D721Med (cell line): ENCODE results near the gene DGKB.

ENCODE experiments used
- DNase-seq: peaks from one replicate; pipeline ENCODE4 v3.0.0; 2011; ENCODE audit warnings: low spot score; ENCODE audit not compliant: insufficient read length
- FAIRE-seq: peaks from 2 replicates; lab custom pipeline; 2011; peaks lifted over from hg19 to GRCh38; lab: Jason Lieb, UNC
- CTCF ChIP-seq: IDR thresholded peaks from 2 replicates; pipeline ENCODE4 v1.5.1; 2012; ENCODE audit warnings: mild to moderate bottlenecking, control low read depth; ENCODE audit not compliant: insufficient read depth; ENCODE audit errors: missing control alignments

Gene DGKB

GRCh38 chr7:14787551-14787950, 115.0 kb downstream of the DGKB start:
- DNase-seq (no peak), FAIRE-seq (no peak)
- no peak for TF ChIP-seq CTCF

- no peak for TF ChIP-seq CTCF
- DNase-seq (no peak), FAIRE-seq (no peak)
Measured at GRCh38 chr7:14786314-14786895, 116.1 kb downstream of the DGKB start.

GRCh38 chr7:14777806-14778205, 124.7 kb downstream of the DGKB start:
- no peak for TF ChIP-seq CTCF
- no peak for FAIRE-seq
- DNase-seq, result no peak

- no peak for TF ChIP-seq CTCF
- DNase-seq (no peak), FAIRE-seq (no peak)
Measured at GRCh38 chr7:14776266-14776665, 126.3 kb downstream of the DGKB start.

DNA sequence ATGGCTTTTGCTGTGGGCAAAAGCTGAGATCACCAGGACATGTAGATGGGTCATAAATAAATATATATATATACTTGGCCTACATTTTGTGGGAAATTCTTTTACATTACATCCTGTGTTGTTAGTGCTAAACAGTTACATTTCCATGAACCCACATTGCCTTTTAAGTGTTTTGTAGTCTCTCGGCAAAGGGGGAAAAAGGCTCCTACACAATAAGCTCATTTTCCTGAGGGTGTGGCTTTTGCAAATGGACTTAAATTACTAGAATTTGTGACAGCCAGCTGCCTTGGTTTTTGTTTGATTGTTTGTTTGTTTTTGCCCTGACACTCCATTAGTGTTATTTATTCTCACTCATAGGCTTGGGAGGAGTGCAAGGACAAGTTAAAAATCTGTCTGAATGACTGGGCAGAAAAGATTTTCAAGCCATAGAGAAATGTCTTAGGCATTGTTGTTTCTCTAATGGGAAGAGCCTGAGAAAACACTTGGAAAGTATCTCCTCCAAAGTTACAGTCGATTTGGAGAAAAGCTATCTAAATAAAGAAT, 128.8 kb downstream of the DGKB start:
- FAIRE-seq (no peak), DNase-seq (no peak)
- TF ChIP-seq CTCF, result no peak

DNA sequence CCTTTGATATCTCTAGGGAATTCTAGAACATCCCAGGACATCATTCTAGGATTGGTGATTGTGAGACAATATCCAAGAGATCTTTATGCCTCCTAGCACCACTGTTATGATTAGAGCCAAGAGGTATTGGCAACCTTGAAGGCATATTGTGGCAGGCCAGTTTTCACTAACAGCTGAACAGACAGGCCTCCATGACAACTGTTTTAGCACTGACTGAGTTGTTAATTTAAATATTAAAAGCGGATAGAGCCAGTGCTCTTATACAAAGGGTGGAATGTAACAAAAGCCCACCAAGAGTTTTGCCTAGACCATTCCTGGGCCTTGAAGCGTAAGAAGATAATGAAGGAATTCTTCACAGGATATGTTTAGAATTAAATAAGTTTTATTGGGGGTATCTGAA, 131.9 kb downstream of the DGKB start:
- DNase-seq (no peak), FAIRE-seq (no peak)
- no peak for TF ChIP-seq CTCF

GRCh38 chr7:14769261-14769660, 133.3 kb downstream of the DGKB start:
- no peak for TF ChIP-seq CTCF
- no peak for FAIRE-seq
- no peak for DNase-seq
